LNCAP (cell line): ENCODE results near the gene TNNC1.

Experiments
- TF ChIP-seq, protein P1 (sequence below): fragments of 450-650 bp; IDR thresholded peaks from 2 replicates; pipeline ENCODE4 v1.5.1; 2017; ENCODE audit warnings: mild to moderate bottlenecking

Gene TNNC1

DNA sequence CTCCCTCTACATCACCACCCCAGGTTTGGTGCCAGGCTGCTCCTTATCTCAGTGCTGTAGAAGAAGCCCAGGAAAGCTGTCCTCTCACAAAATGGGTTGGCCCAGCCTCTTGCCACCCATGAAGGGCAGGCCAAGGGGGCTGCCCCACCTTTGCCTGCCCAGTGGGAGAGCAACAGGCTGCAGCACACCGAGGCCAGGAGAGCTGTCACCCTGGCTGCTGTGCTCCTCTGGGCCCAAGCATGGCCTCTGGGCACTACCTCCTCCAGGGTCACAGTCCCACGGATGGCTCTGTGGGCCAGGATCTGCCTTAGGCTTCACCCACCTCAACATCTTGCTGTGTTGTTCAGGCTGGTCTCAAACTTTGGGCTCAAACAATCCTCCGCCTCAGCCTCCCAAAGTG is 34.9 kb upstream of the TNNC1 start:
- TF ChIP-seq, protein P1, sequence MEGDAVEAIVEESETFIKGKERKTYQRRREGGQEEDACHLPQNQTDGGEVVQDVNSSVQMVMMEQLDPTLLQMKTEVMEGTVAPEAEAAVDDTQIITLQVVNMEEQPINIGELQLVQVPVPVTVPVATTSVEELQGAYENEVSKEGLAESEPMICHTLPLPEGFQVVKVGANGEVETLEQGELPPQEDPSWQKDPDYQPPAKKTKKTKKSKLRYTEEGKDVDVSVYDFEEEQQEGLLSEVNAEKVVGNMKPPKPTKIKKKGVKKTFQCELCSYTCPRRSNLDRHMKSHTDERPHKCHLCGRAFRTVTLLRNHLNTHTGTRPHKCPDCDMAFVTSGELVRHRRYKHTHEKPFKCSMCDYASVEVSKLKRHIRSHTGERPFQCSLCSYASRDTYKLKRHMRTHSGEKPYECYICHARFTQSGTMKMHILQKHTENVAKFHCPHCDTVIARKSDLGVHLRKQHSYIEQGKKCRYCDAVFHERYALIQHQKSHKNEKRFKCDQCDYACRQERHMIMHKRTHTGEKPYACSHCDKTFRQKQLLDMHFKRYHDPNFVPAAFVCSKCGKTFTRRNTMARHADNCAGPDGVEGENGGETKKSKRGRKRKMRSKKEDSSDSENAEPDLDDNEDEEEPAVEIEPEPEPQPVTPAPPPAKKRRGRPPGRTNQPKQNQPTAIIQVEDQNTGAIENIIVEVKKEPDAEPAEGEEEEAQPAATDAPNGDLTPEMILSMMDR: no peak

DNA sequence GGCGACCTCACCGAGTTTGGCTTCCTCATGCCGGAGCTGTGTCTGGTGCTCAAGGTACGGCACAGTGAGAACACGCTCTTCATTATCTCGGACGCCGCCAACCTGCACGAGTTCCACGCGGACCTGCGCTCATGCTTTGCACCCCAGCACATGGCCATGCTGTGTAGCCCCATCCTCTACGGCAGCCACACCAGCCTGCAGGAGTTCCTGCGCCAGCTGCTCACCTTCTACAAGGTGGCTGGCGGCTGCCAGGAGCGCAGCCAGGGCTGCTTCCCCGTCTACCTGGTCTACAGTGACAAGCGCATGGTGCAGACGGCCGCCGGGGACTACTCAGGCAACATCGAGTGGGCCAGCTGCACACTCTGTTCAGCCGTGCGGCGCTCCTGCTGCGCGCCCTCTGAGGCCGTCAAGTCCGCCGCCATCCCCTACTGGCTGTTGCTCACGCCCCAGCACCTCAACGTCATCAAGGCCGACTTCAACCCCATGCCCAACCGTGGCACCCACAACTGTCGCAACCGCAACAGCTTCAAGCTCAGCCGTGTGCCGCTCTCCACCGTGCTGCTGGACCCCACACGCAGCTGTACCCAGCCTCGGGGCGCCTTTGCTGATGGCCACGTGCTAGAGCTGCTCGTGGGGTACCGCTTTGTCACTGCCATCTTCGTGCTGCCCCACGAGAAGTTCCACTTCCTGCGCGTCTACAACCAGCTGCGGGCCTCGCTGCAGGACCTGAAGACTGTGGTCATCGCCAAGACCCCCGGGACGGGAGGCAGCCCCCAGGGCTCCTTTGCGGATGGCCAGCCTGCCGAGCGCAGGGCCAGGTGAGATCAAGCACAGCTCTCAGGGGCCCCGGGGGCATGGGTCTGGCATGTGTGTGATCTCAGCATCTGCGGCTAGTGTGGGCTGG is 34.2 kb upstream of the TNNC1 start:
- TF ChIP-seq, protein P1: no peak

- TF ChIP-seq, protein P1: no peak
Observed at GRCh38 chr3:52487050-52487787, 33.4 kb upstream of the TNNC1 start.

DNA sequence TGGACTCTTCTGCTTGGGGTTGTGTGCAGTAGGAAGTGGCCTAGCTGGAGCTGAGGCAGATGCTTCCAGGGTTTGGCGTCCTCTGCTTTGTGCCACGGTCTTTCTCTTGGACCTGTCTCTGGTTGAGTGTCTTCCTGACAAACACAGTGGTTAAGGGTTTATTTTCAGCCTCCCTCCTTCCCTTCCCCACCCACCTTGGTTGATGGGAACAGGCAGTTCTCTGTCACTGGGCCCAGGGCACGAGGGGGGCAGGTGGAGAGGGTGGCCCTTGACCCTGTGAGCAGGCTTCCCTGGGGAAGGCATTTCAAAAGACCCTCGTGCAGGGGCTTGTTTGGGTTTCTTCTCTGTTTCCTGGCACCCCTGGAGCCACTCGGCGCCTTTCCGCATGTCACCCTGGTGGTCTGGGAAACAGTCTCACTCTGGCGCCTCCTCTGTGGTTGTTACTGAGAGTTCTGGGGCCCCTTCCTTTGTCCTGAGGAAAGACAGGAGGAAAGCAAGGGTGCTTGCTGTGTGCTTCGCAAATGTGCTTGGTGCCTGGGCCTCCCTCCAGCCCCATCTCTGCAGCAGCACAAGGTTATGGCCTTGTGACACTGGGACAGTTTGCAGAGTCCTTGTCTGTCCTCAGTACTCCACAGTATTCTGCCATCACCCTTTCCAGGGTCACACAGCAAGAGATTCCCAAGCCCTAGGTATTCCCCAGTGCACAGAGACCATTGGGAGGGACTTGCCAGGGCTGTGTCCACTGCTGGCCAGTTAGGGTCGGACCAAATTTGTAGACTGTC is 31.0 kb upstream of the TNNC1 start:
- TF ChIP-seq, protein P1: no peak

GRCh38 chr3:52483577-52484381 is 29.9 kb upstream of the TNNC1 start:
- TF ChIP-seq, protein P1: no peak

- TF ChIP-seq, protein P1: no peak
Observed at GRCh38 chr3:52483081-52483480, 29.2 kb upstream of the TNNC1 start.
